GM13977 (cell line): ENCODE measurements around the gene AGBL4.

ENCODE experiments used
- DNase-seq: peaks from one replicate; pipeline ENCODE4 v3.0.0; 2012; ENCODE audit warnings: low spot score
- CTCF ChIP-seq: IDR thresholded peaks from 2 replicates; pipeline ENCODE4 v1.5.1; 2012; ENCODE audit warnings: mild to moderate bottlenecking, control low read depth; ENCODE audit not compliant: insufficient read depth; ENCODE audit errors: extremely low read depth, missing control alignments
- in situ Hi-C: fragments of 300-500 bp; cut with MboI; formaldehyde crosslinking; loops from one replicate; pipeline ENCODE4 v1.12.0; 2022; ENCODE audit warnings: low sequenced_read_pairs, low pct_unique_long_range_greater_than_20kb, mixed read lengths, inconsistent platforms; ENCODE audit not compliant: unreplicated experiment

AGBL4 gene

GRCh38 chr1:48771561-48771960 is 1252.2 kb downstream of the AGBL4 start:
- no peak for TF ChIP-seq CTCF
- no peak for DNase-seq
- in situ Hi-C loops, result no loop called here

DNA sequence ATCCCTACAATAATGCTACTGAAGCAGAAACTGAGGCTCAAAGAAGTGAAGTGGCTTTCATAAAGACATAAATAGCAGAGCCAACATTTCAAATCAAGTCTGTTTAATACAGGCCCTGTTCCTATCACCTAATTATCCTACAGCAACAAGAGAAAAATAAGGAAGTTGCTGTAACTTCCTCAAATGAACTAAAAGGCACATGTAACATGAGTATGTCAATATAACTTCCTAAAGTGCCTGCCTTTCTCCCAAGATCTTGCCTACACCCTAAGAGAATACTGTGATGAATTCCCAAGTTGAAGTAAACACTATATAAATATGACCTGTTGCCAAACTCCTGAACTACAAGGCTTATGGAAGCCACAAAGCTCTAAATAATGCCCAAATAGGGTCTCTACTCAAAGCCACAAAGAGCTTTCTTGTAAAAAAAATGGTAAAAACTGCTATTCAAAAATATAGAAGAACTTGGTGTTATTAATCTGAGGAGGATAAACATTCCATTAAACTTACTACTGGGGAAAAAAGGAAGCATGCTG is 1255.7 kb downstream of the AGBL4 start:
- TF ChIP-seq CTCF, result no peak
- in situ Hi-C loops, result no loop called here
- DNase-seq, result no peak

GRCh38 chr1:48765335-48765734 is 1258.4 kb downstream of the AGBL4 start:
- in situ Hi-C loops, result no loop called here
- no peak for TF ChIP-seq CTCF
- DNase-seq, result no peak

GRCh38 chr1:48761986-48762385 is 1261.8 kb downstream of the AGBL4 start:
- no peak for TF ChIP-seq CTCF
- no peak for DNase-seq
- in situ Hi-C loops, result no loop called here

DNA sequence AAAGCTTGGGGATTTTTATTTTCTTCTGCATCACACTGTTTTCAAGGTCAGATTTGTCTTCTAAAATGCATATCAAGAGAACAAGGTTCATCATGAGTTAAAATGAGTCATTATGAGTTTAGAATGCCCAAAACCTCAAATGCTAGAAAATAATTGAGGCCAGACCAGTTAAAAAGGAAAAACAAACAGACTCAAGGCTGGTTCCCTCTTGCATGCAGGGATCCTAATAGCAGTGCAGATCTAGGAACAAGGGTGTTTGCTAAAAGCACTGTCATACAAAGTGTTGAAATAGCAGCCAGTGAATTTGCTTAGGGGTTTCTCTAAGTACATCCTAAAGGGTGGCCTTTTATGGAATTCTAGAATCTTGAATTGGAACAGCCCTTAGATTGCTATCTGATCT is 1262.3 kb downstream of the AGBL4 start:
- no peak for TF ChIP-seq CTCF
- in situ Hi-C loops, result no loop called here
- DNase-seq, result no peak

GRCh38 chr1:48760857-48761256 is 1262.9 kb downstream of the AGBL4 start:
- no peak for DNase-seq
- in situ Hi-C loops, result no loop called here

More at GRCh38 chr1:48760857-48761256, 1262.9 kb downstream of the AGBL4 start:
- TF ChIP-seq CTCF, result no peak
